ENCODE data around the gene CTXND1. TPM values are rescaled to one million over a fixed set of nuclear protein-coding genes. Genes with fewer than 3 reads are reported as not detected.

CTXND1 gene
- total and polyA plus RNA-seq, 2 of the 13 experiments (the other 11 are each of a cell fraction or from before 2014, with no cell fraction given): 1.2 to 2.1 TPM

GRCh38 chr15:80171787-80172186, 80.2 kb downstream of the CTXND1 start (continued):
- TF ChIP-seq ZNF329 (CRISPR knock-in tag; IDR thresholded peaks at IDR 0.05; ENCODE audit: low read depth) (0 out of 2 replicates have a peak, but pooled peaks have one; percentile 10), ZNF510 (CRISPR knock-in tag; IDR thresholded peaks at IDR 0.05; ENCODE audit: low read depth) (no peak), JUND (CRISPR knock-in tag; IDR thresholded peaks at IDR 0.05) (0 out of 2 replicates have a peak, but pooled peaks have one; percentile 11), KAT2B (IDR thresholded peaks at IDR 0.05; ENCODE audit: borderline replicate concordance, low read depth, low read length) (no peak), ZBTB7A (CRISPR knock-in tag; IDR thresholded peaks at IDR 0.05) (peak; percentile 52; the same call in 1 of the 2 replicates), RXRB (CRISPR knock-in tag; IDR thresholded peaks at IDR 0.05; ENCODE audit: borderline replicate concordance) (peak; percentile 98), ZNF800 (CRISPR knock-in tag; IDR thresholded peaks at IDR 0.05) (peak; percentile 36; the same call in 1 of the 2 replicates), ONECUT2 (CRISPR knock-in tag; IDR thresholded peaks at IDR 0.05) (no peak), MXI1 (IDR thresholded peaks at IDR 0.05; ENCODE audit: borderline replicate concordance, low read depth, low read length) (peak; percentile 17; the same call in 1 of the 3 replicates), SPEN (CRISPR knock-in tag; IDR thresholded peaks at IDR 0.05; ENCODE audit: low read depth) (peak; percentile 67), AGO1 (IDR thresholded peaks at IDR 0.05; ENCODE audit: low read depth, low read length, poor library complexity, severe bottlenecking) (no peak), TEAD3 (CRISPR knock-in tag; optimal IDR thresholded peaks at IDR 0.05; ENCODE audit: borderline replicate concordance) (peak; percentile 82), HNF4A (CRISPR knock-in tag; IDR thresholded peaks at IDR 0.05) (peak; percentile 96), HOXD1 (CRISPR knock-in tag; IDR thresholded peaks at IDR 0.05) (0 out of 2 replicates have a peak, but pooled peaks have one; percentile 24), ZNF337 (CRISPR knock-in tag; IDR thresholded peaks at IDR 0.05; ENCODE audit: borderline replicate concordance, low read depth) (0 out of 2 replicates have a peak, but pooled peaks have one; percentile 35), NONO (IDR thresholded peaks at IDR 0.05) (no peak), NONO (CRISPR knock-in tag; conservative IDR thresholded peaks at IDR 0.05) (peak; percentile 44), HNF4G (IDR thresholded peaks at IDR 0.05; ENCODE audit: borderline replicate concordance, low read depth, low read length) (peak; percentile 96), HNF4G (CRISPR knock-in tag; IDR thresholded peaks at IDR 0.05; ENCODE audit: borderline replicate concordance, low read depth) (peak; percentile 94; the same call in 1 of the 2 replicates), HDAC1 (CRISPR knock-in tag; IDR thresholded peaks at IDR 0.05) (peak; percentile 80; the same call in 1 of the 2 replicates)
- TF ChIP-seq, protein P1, sequence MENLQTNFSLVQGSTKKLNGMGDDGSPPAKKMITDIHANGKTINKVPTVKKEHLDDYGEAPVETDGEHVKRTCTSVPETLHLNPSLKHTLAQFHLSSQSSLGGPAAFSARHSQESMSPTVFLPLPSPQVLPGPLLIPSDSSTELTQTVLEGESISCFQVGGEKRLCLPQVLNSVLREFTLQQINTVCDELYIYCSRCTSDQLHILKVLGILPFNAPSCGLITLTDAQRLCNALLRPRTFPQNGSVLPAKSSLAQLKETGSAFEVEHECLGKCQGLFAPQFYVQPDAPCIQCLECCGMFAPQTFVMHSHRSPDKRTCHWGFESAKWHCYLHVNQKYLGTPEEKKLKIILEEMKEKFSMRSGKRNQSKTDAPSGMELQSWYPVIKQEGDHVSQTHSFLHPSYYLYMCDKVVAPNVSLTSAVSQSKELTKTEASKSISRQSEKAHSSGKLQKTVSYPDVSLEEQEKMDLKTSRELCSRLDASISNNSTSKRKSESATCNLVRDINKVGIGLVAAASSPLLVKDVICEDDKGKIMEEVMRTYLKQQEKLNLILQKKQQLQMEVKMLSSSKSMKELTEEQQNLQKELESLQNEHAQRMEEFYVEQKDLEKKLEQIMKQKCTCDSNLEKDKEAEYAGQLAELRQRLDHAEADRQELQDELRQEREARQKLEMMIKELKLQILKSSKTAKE (CRISPR knock-in tag; IDR thresholded peaks at IDR 0.05; ENCODE audit: borderline replicate concordance): peak; percentile 47; the same call in 1 of the 2 replicates
- TF ChIP-seq, protein P2, sequence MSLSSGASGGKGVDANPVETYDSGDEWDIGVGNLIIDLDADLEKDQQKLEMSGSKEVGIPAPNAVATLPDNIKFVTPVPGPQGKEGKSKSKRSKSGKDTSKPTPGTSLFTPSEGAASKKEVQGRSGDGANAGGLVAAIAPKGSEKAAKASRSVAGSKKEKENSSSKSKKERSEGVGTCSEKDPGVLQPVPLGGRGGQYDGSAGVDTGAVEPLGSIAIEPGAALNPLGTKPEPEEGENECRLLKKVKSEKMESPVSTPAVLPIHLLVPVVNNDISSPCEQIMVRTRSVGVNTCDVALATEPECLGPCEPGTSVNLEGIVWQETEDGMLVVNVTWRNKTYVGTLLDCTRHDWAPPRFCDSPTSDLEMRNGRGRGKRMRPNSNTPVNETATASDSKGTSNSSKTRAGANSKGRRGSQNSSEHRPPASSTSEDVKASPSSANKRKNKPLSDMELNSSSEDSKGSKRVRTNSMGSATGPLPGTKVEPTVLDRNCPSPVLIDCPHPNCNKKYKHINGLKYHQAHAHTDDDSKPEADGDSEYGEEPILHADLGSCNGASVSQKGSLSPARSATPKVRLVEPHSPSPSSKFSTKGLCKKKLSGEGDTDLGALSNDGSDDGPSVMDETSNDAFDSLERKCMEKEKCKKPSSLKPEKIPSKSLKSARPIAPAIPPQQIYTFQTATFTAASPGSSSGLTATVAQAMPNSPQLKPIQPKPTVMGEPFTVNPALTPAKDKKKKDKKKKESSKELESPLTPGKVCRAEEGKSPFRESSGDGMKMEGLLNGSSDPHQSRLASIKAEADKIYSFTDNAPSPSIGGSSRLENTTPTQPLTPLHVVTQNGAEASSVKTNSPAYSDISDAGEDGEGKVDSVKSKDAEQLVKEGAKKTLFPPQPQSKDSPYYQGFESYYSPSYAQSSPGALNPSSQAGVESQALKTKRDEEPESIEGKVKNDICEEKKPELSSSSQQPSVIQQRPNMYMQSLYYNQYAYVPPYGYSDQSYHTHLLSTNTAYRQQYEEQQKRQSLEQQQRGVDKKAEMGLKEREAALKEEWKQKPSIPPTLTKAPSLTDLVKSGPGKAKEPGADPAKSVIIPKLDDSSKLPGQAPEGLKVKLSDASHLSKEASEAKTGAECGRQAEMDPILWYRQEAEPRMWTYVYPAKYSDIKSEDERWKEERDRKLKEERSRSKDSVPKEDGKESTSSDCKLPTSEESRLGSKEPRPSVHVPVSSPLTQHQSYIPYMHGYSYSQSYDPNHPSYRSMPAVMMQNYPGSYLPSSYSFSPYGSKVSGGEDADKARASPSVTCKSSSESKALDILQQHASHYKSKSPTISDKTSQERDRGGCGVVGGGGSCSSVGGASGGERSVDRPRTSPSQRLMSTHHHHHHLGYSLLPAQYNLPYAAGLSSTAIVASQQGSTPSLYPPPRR (CRISPR knock-in tag; IDR thresholded peaks at IDR 0.05; ENCODE audit: borderline replicate concordance): peak; percentile 60; the same call in 1 of the 2 replicates

Measured in HepG2 (cell line).